Karpas-422 (cell line): ENCODE data around the gene IQGAP3. TPM values are rescaled to one million over a fixed set of nuclear protein-coding genes. Genes with fewer than 3 reads are reported as not detected.

Experiments used
- DNase-seq: peaks from one replicate; pipeline ENCODE4 v3.0.0-alpha.2; 2015
- H2AFZ ChIP-seq: fragments of 200-600 bp; sonication (generic); 2 replicates; pipeline ENCODE4 v1.6.1; 2014; ENCODE audit warnings: antibody characterized with exemption, low read length, mixed read lengths
- H3K27ac ChIP-seq: fragments of 200-600 bp; sonication (generic); 2 replicates; pipeline ENCODE4 v1.5.1; 2014; ENCODE audit warnings: mild to moderate bottlenecking, low read length, moderate library complexity
- H3K27me3 ChIP-seq: fragments of 200-600 bp; sonication (generic); 2 replicates; pipeline ENCODE4 v1.6.1; 2014; ENCODE audit warnings: low read length, mixed read lengths
- H3K36me3 ChIP-seq: fragments of 200-600 bp; sonication (generic); 2 replicates; pipeline ENCODE4 v1.6.1; 2014; ENCODE audit warnings: low read length, mixed read lengths; ENCODE audit not compliant: insufficient read depth
- H3K4me1 ChIP-seq: fragments of 200-600 bp; sonication (generic); 2 replicates; pipeline ENCODE4 v1.6.1; 2014; ENCODE audit warnings: mild to moderate bottlenecking, low read length, mixed read lengths
- H3K4me2 ChIP-seq: fragments of 200-600 bp; sonication (generic); 2 replicates; pipeline ENCODE4 v1.6.1; 2014; ENCODE audit warnings: low read length, low read depth, mild to moderate bottlenecking; ENCODE audit not compliant: poor library complexity, severe bottlenecking
- H3K4me3 ChIP-seq: fragments of 200-600 bp; sonication (generic); 2 replicates; pipeline ENCODE4 v1.5.1; 2014; ENCODE audit warnings: mild to moderate bottlenecking, antibody characterized with exemption, low read length, mixed read lengths
- H3K79me2 ChIP-seq: fragments of 200-600 bp; sonication (generic); 2 replicates; pipeline ENCODE4 v1.6.1; 2014; ENCODE audit warnings: mild to moderate bottlenecking, low read length, mixed read lengths
- H3K9ac ChIP-seq: fragments of 200-600 bp; sonication (generic); 2 replicates; pipeline ENCODE4 v1.6.0; 2014; ENCODE audit warnings: low read length
- H3K9me2 ChIP-seq: fragments of 200-600 bp; sonication (generic), shearing (Covaris generic); replicated peaks from 2 replicates; pipeline ENCODE4 v1.6.0; 2014; ENCODE audit warnings: mild to moderate bottlenecking, low read length, moderate library complexity; ENCODE audit not compliant: insufficient read depth
- H3K9me3 ChIP-seq: fragments of 300-700, 200-600 bp; sonication (generic); 2 replicates; pipeline ENCODE4 v1.6.1; 2014; ENCODE audit warnings: low read length, mixed read lengths
- H4K20me1 ChIP-seq: fragments of 200-600 bp; sonication (generic); 2 replicates; pipeline ENCODE4 v1.6.1; 2014; ENCODE audit warnings: mild to moderate bottlenecking, antibody characterized with exemption, low read length, low read depth; ENCODE audit not compliant: insufficient read depth
- total RNA-seq: library from RNA; depleted of rRNA; stranded (reverse); fragments of >200 nt; shearing (Covaris generic); gene quantifications from 2 replicates; pipeline ENCODE4 v1.2.3, GENCODE V29; 2014; ENCODE audit warnings: low replicate concordance

Gene IQGAP3
- total RNA-seq, 1 experiment from 2014 or later: 0.75 TPM

GRCh38 chr1:156500793-156501506 is 71.4 kb downstream of the IQGAP3 start:
- peaks cover 46% of the 10 kb centered on the region for H3K79me2 ChIP-seq
- peak; percentile 97 for DNase-seq
- H2AFZ ChIP-seq: no peak overlapping the region
- no peaks in the 10 kb centered on the region for H3K9me2 ChIP-seq
- H3K36me3 ChIP-seq: no peaks in the 10 kb centered on the region; the same call in 1 of the 2 replicates
- peak overlapping the region; percentile 94 for H3K9ac ChIP-seq
- H3K27ac ChIP-seq: peak overlapping the region; percentile 99
- no peaks in the 10 kb centered on the region for H3K9me3 ChIP-seq
- peaks cover 18% of the 10 kb centered on the region; the same call in 1 of the 2 replicates for H4K20me1 ChIP-seq
- peak overlapping the region; percentile 87 for H3K4me2 ChIP-seq
- peaks cover 80% of the 10 kb centered on the region for H3K4me1 ChIP-seq
- peak overlapping the region; percentile 89 for H3K4me3 ChIP-seq
- no peaks in the 10 kb centered on the region for H3K27me3 ChIP-seq

DNA sequence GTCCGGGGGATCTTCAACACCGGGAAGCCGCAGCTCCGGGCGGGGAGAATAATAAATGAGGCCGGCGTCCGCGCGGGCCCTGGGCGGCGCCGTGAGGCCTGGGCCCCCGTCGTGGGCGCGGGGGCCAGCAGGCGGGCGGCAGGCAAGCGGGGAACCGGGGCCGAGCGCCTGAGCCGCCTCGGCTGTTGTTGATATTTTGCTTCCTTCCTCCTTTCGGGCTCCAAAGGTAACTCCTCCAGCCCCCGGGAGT is 71.9 kb downstream of the IQGAP3 start, which contains the start of gene MEF2D:
MEF2D (minus strand) TSS at position 233 of the 250 bp plus-strand sequence. CDS start 17,483 bp downstream, outside the sequence.
- Histone ChIP-seq H4K20me1 (peaks cover 18% of the 10 kb centered on the region; the same call in 1 of the 2 replicates), H3K4me3 (peak within 1 kb of the TSS; percentile 89), H3K27me3 (no peaks in the 10 kb centered on the region), H3K9me3 (no peaks in the 10 kb centered on the region), H3K9ac (peak within 1 kb of the TSS; percentile 94), H2AFZ (no peak within 1 kb of the TSS), H3K27ac (peak within 1 kb of the TSS; percentile 99), H3K4me1 (peaks cover 80% of the 10 kb centered on the region), H3K36me3 (no peaks in the 10 kb centered on the region; the same call in 1 of the 2 replicates), H3K9me2 (no peaks in the 10 kb centered on the region), H3K4me2 (peak within 1 kb of the TSS; percentile 87), H3K79me2 (peaks cover 51% of the 10 kb centered on the region)
- DNase-seq: no peak

DNA sequence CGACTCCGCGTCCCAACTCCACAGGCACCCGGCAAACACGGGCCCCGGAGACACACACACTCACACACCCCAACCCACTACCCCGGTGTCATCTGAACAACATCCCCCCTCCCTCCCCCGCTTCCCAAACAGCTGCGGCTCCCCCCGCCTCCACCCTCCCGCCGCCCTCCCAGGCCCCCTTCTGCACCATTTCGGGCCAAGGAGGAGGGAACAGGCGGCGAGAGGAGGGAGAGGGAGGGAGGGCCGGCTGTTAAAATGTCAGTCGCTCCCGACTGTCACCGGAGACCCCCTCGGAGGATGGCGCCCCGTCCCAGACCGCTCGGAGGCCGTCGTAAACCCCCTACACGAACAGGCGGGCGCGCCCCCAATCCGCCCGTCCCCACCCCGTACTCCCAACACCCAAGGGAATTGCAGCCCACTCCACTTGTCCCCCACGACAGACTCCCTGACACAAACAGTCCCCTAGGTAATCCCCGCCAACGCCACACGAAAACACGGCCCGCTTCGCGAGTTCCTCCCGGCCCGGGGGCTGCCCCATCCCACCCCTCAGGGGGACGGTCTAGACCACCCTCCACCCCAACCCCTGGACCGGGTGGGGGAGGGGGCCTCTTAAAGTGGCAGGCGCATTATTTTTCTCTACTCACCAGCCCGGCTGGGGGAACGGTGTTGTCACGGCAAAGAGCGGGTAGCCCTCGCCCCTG is 72.4 kb downstream of the IQGAP3 start:
- no peaks in the 10 kb centered on the region for H3K9me2 ChIP-seq
- no peaks in the 10 kb centered on the region for H3K9me3 ChIP-seq
- peaks cover 18% of the 10 kb centered on the region; the same call in 1 of the 2 replicates for H4K20me1 ChIP-seq
- peaks cover 83% of the 10 kb centered on the region for H3K4me1 ChIP-seq
- no peaks in the 10 kb centered on the region; the same call in 1 of the 2 replicates for H3K36me3 ChIP-seq
- H3K27ac ChIP-seq: peak overlapping the region; percentile 99
- H3K27me3 ChIP-seq: no peaks in the 10 kb centered on the region
- DNase-seq: peak; percentile 72
- no peak overlapping the region for H2AFZ ChIP-seq
- peak overlapping the region; percentile 89 for H3K4me3 ChIP-seq
- H3K4me2 ChIP-seq: peak overlapping the region; percentile 87
- H3K9ac ChIP-seq: peak overlapping the region; percentile 94
- peaks cover 55% of the 10 kb centered on the region for H3K79me2 ChIP-seq

- Histone ChIP-seq H3K4me3 (peak overlapping the region; percentile 89), H3K9me2 (no peaks in the 10 kb centered on the region), H3K9me3 (no peaks in the 10 kb centered on the region), H3K4me2 (peak overlapping the region; percentile 87), H3K27ac (peak overlapping the region; percentile 99), H3K36me3 (no peaks in the 10 kb centered on the region; the same call in 1 of the 2 replicates), H3K9ac (peak overlapping the region; percentile 94), H3K4me1 (peaks cover 84% of the 10 kb centered on the region), H3K79me2 (peaks cover 62% of the 10 kb centered on the region), H2AFZ (no peak overlapping the region), H4K20me1 (peaks cover 18% of the 10 kb centered on the region; the same call in 1 of the 2 replicates), H3K27me3 (no peaks in the 10 kb centered on the region)
- DNase-seq: peak; percentile 53
Observed at GRCh38 chr1:156499194-156499841, 73.0 kb downstream of the IQGAP3 start.

- Histone ChIP-seq H3K4me1 (peaks cover 84% of the 10 kb centered on the region), H3K36me3 (no peaks in the 10 kb centered on the region; the same call in 1 of the 2 replicates), H2AFZ (no peak overlapping the region), H3K4me3 (peak overlapping the region; percentile 89), H3K9me2 (no peaks in the 10 kb centered on the region), H3K27ac (peak overlapping the region; percentile 99), H3K9me3 (no peaks in the 10 kb centered on the region), H3K9ac (peak overlapping the region; percentile 94), H3K27me3 (no peaks in the 10 kb centered on the region), H4K20me1 (peaks cover 18% of the 10 kb centered on the region; the same call in 1 of the 2 replicates), H3K79me2 (peaks cover 69% of the 10 kb centered on the region), H3K4me2 (peak overlapping the region; percentile 87)
- peak; percentile 54 for DNase-seq
Observed at GRCh38 chr1:156498432-156499193, 73.8 kb downstream of the IQGAP3 start.

DNA sequence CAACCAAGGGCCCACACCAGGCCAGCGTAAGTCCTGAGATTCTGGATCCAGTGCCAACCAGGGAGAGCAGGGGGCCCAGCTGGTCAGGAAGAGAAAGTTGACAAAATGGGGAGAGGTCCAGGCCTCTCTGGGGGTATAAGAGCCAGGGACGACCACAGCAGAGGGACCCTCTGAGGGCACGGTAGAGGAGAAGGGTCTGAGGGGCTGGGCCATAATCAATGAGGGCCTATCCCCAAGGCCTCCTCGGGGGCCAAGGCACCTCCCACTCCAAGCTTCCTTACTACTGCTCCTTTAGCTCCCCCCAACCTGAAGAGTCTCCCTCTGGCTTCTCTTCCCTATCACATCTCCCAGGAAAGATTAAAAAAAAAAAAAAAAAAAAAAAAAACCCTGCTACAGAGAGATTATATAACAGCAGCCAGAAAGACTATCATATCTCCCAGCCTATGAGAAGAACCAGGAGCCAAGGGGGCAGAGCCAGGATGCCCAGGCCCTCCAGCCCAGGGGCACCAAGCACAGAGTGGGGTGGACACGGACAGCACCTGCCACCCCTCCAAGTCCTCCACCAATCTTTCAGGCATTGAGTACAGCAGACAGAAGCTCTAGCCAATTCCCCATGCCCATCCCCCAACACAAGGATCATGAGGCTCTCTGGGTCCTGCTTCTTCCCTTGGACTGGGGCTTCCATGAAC is 74.5 kb downstream of the IQGAP3 start:
- H2AFZ ChIP-seq: no peak overlapping the region
- H3K36me3 ChIP-seq: no peaks in the 10 kb centered on the region; the same call in 1 of the 2 replicates
- H3K27ac ChIP-seq: peak overlapping the region; percentile 99
- H3K79me2 ChIP-seq: peaks cover 72% of the 10 kb centered on the region
- peak overlapping the region; percentile 94 for H3K9ac ChIP-seq
- peaks cover 84% of the 10 kb centered on the region for H3K4me1 ChIP-seq
- H3K9me3 ChIP-seq: no peaks in the 10 kb centered on the region
- H4K20me1 ChIP-seq: peaks cover 18% of the 10 kb centered on the region; the same call in 1 of the 2 replicates
- H3K4me2 ChIP-seq: peak overlapping the region; percentile 87
- no peaks in the 10 kb centered on the region for H3K9me2 ChIP-seq
- H3K27me3 ChIP-seq: no peaks in the 10 kb centered on the region
- peak; percentile 42 for DNase-seq
- H3K4me3 ChIP-seq: peak overlapping the region; percentile 89

DNA sequence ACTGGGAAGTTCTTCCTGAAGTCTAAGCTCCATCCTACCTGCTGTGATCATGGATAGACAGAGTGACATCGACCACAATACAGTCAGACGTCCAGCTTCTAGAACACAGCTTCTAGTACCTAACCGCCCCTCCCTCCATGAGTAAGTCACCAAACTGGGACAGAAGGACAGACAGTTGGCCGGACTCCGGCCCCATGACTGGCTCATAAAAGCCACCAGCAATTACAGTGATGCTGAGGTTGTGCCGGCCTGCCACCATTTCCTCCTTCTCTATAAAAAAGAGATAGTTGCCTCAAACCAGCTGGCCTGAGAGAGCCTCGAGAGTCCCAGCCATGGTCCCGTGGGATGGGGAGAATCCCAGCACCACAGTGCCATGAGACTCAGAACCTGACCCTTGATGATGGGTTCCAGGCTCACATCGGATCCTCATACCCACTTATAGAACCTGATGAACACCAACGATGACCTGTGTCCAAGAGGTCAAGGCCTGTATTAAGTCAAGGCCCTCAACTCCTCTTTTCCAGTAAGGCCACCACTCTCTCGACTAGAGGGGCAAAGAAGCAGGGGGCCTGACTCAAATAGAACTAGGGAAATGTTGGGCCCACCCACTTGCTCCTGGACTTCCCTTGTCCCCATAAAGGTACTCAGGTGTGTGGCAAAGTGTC is 75.2 kb downstream of the IQGAP3 start:
- DNase-seq: peak; percentile 42
- peaks cover 72% of the 10 kb centered on the region for H3K79me2 ChIP-seq
- H3K9me3 ChIP-seq: no peaks in the 10 kb centered on the region
- no peaks in the 10 kb centered on the region; the same call in 1 of the 2 replicates for H3K36me3 ChIP-seq
- peak overlapping the region; percentile 94 for H3K9ac ChIP-seq
- no peaks in the 10 kb centered on the region for H3K27me3 ChIP-seq
- H3K4me3 ChIP-seq: peak overlapping the region; percentile 89; the same call in 1 of the 2 replicates
- no peaks in the 10 kb centered on the region for H3K9me2 ChIP-seq
- no peak overlapping the region for H2AFZ ChIP-seq
- peaks cover 84% of the 10 kb centered on the region for H3K4me1 ChIP-seq
- peak overlapping the region; percentile 87 for H3K4me2 ChIP-seq
- peak overlapping the region; percentile 99 for H3K27ac ChIP-seq
- peaks cover 18% of the 10 kb centered on the region; the same call in 1 of the 2 replicates for H4K20me1 ChIP-seq
